ENCODE data around the gene KCNMB4.

The KCNMB4 gene

GRCh38 chr12:70332236-70332635 lies 33.9 kb upstream of the KCNMB4 start:
- DNase-seq (ENCODE audit: low read depth): peak; percentile 28
- no peak overlapping the region for H3K4me3 ChIP-seq (ENCODE audit: low read length)
- no peak for TF ChIP-seq CTCF (IDR thresholded peaks at IDR 0.05; ENCODE audit: insufficient read depth, low read depth, low read length, missing control alignments)

- no peak overlapping the region for H3K4me3 ChIP-seq (ENCODE audit: low read length)
- TF ChIP-seq CTCF (IDR thresholded peaks at IDR 0.05; ENCODE audit: insufficient read depth, low read depth, low read length, missing control alignments): no peak
- DNase-seq (ENCODE audit: low read depth): no peak
Measured at GRCh38 chr12:70334742-70335141, 31.3 kb upstream of the KCNMB4 start.

- no peak for DNase-seq (ENCODE audit: low read depth)
- H3K4me3 ChIP-seq (ENCODE audit: low read length): no peak overlapping the region
- no peak for TF ChIP-seq CTCF (IDR thresholded peaks at IDR 0.05; ENCODE audit: insufficient read depth, low read depth, low read length, missing control alignments)
Measured at GRCh38 chr12:70338531-70338930, 27.6 kb upstream of the KCNMB4 start.

- DNase-seq (ENCODE audit: low read depth): no peak
- TF ChIP-seq CTCF (IDR thresholded peaks at IDR 0.05; ENCODE audit: insufficient read depth, low read depth, low read length, missing control alignments): no peak
- H3K4me3 ChIP-seq (ENCODE audit: low read length): no peak overlapping the region
Measured at GRCh38 chr12:70351076-70351475, 15.0 kb upstream of the KCNMB4 start.

GRCh38 chr12:70353780-70354660 lies 12.1 kb upstream of the KCNMB4 start:
- TF ChIP-seq CTCF (IDR thresholded peaks at IDR 0.05; ENCODE audit: insufficient read depth, low read depth, low read length, missing control alignments): no peak
- no peak for DNase-seq (ENCODE audit: low read depth)
- no peak overlapping the region for H3K4me3 ChIP-seq (ENCODE audit: low read length)

- no peak overlapping the region for H3K4me3 ChIP-seq (ENCODE audit: low read length)
- no peak for TF ChIP-seq CTCF (IDR thresholded peaks at IDR 0.05; ENCODE audit: insufficient read depth, low read depth, low read length, missing control alignments)
- no peak for DNase-seq (ENCODE audit: low read depth)
Measured at GRCh38 chr12:70354787-70355186, 11.3 kb upstream of the KCNMB4 start.

GRCh38 chr12:70355972-70356371 lies 10.1 kb upstream of the KCNMB4 start:
- no peak for TF ChIP-seq CTCF (IDR thresholded peaks at IDR 0.05; ENCODE audit: insufficient read depth, low read depth, low read length, missing control alignments)
- no peak overlapping the region for H3K4me3 ChIP-seq (ENCODE audit: low read length)
- no peak for DNase-seq (ENCODE audit: low read depth)

Data from epithelial cell of esophagus (primary cell).